GM10266 (cell line): ENCODE measurements around the gene ASCL3.
"Not testable (repeated sequence)": the region's sequence is repeated elsewhere in the genome, so short reads cannot be mapped to it uniquely, and the experiment has no call there.

Experiments
- DNase-seq: peaks from one replicate; pipeline ENCODE4 v3.0.0; 2012; ENCODE audit errors: extremely low spot score
- CTCF ChIP-seq: IDR thresholded peaks from 2 replicates; pipeline ENCODE4 v1.5.1; 2012; ENCODE audit warnings: mild to moderate bottlenecking, low read depth; ENCODE audit not compliant: control insufficient read depth, insufficient read depth; ENCODE audit errors: missing control alignments

Gene ASCL3

GRCh38 chr11:8905528-8906165 is 37.2 kb downstream of the ASCL3 start:
- TF ChIP-seq CTCF = no peak
- no peak for DNase-seq

- DNase-seq = no peak
- no peak for TF ChIP-seq CTCF
Observed at GRCh38 chr11:8899119-8899753, 43.6 kb downstream of the ASCL3 start.

- not testable (repeated sequence) for DNase-seq
Observed at GRCh38 chr11:8891185-8891584, 51.6 kb downstream of the ASCL3 start.
